Progenitor cell of endocrine pancreas (in vitro differentiated cells): ENCODE measurements around the gene ZNF536. TPM values are rescaled to one million over a fixed set of nuclear protein-coding genes. Genes with fewer than 3 reads are reported as not detected.
"Not testable (repeated sequence)": the region's sequence is repeated elsewhere in the genome, so short reads cannot be mapped to it uniquely, and the experiment has no call there.

Source experiments
- DNase-seq: peaks from one replicate; pipeline ENCODE4 v3.0.0; 2021; ENCODE audit warnings: low spot score; ENCODE audit not compliant: unreplicated experiment
- H3K27ac Mint-ChIP-seq: 2 replicates; pipeline ENCODE4 v1.8.0; 2021; ENCODE audit warnings: mild to moderate bottlenecking, moderate library complexity, mixed read lengths
- H3K27me3 Mint-ChIP-seq: 2 replicates; pipeline ENCODE4 v1.8.0; 2021; ENCODE audit warnings: mixed read lengths
- H3K36me3 Mint-ChIP-seq: 2 replicates; pipeline ENCODE4 v1.8.0; 2022; ENCODE audit warnings: mixed read lengths; ENCODE audit not compliant: insufficient read depth
- H3K4me1 Mint-ChIP-seq: 2 replicates; pipeline ENCODE4 v1.8.0; 2021; ENCODE audit warnings: low read depth, mixed read lengths
- H3K4me3 Mint-ChIP-seq: 2 replicates; pipeline ENCODE4 v1.8.0; 2021; ENCODE audit warnings: low read depth, mild to moderate bottlenecking, moderate library complexity, mixed read lengths
- H3K9me3 Mint-ChIP-seq: 2 replicates; pipeline ENCODE4 v1.8.0; 2021; ENCODE audit warnings: low read depth, mixed read lengths
- total RNA-seq: library from RNA; stranded (reverse); gene quantifications from 2 replicates; pipeline ENCODE4 v1.2.1, GENCODE V29; 2021
- TF ChIP-seq, protein P1 (sequence below): fragments of 200-600 bp; sonication (generic); IDR thresholded peaks from one replicate; pipeline ENCODE4 v1.5.0; 2021; ENCODE audit warnings: antibody characterized with exemption, mild to moderate bottlenecking; ENCODE audit not compliant: unreplicated experiment

ZNF536 gene
- total RNA-seq, 1 donor from 2014 or later = 2.0 TPM

DNA sequence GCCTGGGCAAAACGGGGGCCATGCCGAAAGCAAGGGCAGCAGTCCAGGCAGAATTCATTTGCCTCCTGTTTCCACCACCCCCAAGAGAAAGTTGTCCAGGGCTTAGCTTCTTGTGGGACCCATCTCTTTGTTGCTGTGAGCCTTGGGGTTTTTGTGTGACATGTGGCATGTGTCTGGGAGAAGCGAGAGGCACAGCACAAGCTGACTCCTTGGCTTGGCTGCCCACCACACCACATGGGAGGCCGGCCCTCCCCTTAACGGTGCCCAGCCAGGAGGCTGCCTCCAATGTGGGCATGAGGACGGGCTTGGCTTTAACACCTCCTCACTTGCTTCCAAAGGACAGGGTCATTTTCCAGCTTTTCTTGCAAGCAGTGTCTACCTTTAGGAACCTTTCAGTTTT is 81.6 kb downstream of the ZNF536 start:
- peaks cover 14% of the 10 kb centered on the region for H3K4me1 Mint-ChIP-seq
- TF ChIP-seq, protein P1, sequence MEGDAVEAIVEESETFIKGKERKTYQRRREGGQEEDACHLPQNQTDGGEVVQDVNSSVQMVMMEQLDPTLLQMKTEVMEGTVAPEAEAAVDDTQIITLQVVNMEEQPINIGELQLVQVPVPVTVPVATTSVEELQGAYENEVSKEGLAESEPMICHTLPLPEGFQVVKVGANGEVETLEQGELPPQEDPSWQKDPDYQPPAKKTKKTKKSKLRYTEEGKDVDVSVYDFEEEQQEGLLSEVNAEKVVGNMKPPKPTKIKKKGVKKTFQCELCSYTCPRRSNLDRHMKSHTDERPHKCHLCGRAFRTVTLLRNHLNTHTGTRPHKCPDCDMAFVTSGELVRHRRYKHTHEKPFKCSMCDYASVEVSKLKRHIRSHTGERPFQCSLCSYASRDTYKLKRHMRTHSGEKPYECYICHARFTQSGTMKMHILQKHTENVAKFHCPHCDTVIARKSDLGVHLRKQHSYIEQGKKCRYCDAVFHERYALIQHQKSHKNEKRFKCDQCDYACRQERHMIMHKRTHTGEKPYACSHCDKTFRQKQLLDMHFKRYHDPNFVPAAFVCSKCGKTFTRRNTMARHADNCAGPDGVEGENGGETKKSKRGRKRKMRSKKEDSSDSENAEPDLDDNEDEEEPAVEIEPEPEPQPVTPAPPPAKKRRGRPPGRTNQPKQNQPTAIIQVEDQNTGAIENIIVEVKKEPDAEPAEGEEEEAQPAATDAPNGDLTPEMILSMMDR = no peak
- peaks cover 19% of the 10 kb centered on the region for H3K27me3 Mint-ChIP-seq
- no peaks in the 10 kb centered on the region for H3K36me3 Mint-ChIP-seq
- no peak for DNase-seq
- no peak overlapping the region for H3K27ac Mint-ChIP-seq
- no peaks in the 10 kb centered on the region for H3K9me3 Mint-ChIP-seq
- no peak overlapping the region for H3K4me3 Mint-ChIP-seq

DNA sequence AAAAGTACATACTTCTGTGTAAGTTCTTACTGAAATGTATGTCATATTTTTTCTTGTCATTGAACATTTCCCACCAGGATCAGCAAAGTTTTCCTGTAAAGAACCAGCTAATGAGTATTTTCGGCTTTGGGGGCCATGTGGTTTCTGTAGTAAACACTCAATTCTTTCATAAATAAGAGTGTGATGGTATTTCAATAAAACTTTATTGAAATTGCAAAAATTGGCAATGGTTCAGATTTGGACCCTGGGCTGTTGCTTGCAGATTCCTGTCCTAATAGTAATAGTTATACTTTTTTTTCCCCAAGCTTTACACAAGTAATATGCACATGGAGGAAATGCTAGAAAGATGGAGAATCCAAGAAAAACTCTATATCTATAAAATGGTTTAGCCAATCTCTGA is 83.7 kb downstream of the ZNF536 start:
- no peak for DNase-seq
- Mint-ChIP-seq H3K27ac (no peak overlapping the region), H3K27me3 (peaks cover 12% of the 10 kb centered on the region), H3K4me1 (no peaks in the 10 kb centered on the region), H3K9me3 (no peaks in the 10 kb centered on the region), H3K4me3 (no peak overlapping the region), H3K36me3 (no peaks in the 10 kb centered on the region)
- TF ChIP-seq, protein P1 = no peak

DNA sequence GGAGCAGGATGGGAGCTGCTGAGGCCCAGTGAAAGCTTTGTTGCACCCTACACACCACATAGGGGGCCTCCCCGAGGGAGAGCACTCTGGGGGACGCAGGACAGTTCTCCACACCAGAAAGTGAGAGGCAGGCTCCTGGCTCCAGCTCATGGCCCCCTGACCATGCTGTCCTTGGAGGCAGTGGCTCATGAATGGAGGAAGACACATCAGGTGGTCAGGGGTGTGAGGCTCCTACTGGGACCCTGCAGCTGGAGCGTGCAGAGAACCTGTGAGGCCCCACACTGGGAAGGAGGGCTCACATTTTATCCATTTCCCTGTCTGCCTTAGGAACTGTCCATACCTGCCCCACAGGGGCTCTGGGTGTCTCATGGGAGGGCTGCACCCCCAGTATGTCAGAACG is 85.3 kb downstream of the ZNF536 start:
- H3K4me1 Mint-ChIP-seq = no peaks in the 10 kb centered on the region
- H3K27me3 Mint-ChIP-seq = peaks cover 8% of the 10 kb centered on the region
- H3K4me3 Mint-ChIP-seq = no peak overlapping the region
- H3K36me3 Mint-ChIP-seq = no peaks in the 10 kb centered on the region
- no peak for DNase-seq
- TF ChIP-seq, protein P1 = no peak
- no peak overlapping the region for H3K27ac Mint-ChIP-seq
- H3K9me3 Mint-ChIP-seq = no peaks in the 10 kb centered on the region

DNA sequence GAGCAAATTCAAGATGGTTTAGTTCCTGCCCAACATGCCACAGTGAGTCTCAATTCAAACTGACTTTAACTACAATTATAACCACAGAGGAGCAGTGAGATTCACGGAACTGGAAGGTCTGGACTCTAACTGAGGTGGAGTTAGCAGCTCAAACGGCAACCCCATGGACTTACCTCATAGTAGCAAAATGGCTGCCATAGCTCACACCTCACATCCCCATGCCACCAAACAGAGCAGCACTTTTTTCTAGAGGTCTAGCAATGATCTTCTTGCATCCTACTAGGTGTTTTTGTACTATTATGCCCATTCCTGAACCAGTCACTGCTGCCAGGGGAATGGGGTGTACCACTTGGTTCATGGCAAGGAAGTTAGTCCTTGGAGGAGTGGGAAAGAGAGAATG is 87.7 kb downstream of the ZNF536 start:
- no peak for DNase-seq
- Mint-ChIP-seq H3K36me3 (no peaks in the 10 kb centered on the region), H3K4me3 (no peak overlapping the region), H3K27ac (no peak overlapping the region), H3K27me3 (peaks cover 3% of the 10 kb centered on the region), H3K4me1 (no peaks in the 10 kb centered on the region), H3K9me3 (no peaks in the 10 kb centered on the region)
- TF ChIP-seq, protein P1 = no peak

DNA sequence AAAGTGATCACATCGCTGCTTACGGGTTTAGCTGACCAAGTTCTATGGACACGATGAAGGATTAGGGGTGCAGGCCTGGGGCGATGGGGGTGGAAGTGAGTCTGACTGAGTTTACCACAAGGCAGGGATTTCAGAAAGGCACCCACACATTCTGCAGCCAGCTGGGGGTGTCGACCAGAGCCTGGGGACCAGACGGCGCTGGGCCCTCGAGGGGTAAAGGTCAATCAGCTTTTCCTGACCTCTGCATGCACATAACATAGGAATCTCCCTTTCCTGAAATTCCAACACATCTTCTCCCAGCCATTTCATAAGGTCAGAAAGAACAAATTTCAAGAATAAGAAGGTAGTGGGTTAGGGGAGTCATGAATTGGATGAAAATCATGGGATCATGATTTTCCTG is 92.0 kb downstream of the ZNF536 start:
- H3K27me3 Mint-ChIP-seq = peaks cover 10% of the 10 kb centered on the region
- H3K4me1 Mint-ChIP-seq = no peaks in the 10 kb centered on the region
- DNase-seq = no peak
- TF ChIP-seq, protein P1 = no peak
- H3K4me3 Mint-ChIP-seq = no peak overlapping the region
- H3K36me3 Mint-ChIP-seq = no peaks in the 10 kb centered on the region
- no peaks in the 10 kb centered on the region for H3K9me3 Mint-ChIP-seq
- no peak overlapping the region for H3K27ac Mint-ChIP-seq

DNA sequence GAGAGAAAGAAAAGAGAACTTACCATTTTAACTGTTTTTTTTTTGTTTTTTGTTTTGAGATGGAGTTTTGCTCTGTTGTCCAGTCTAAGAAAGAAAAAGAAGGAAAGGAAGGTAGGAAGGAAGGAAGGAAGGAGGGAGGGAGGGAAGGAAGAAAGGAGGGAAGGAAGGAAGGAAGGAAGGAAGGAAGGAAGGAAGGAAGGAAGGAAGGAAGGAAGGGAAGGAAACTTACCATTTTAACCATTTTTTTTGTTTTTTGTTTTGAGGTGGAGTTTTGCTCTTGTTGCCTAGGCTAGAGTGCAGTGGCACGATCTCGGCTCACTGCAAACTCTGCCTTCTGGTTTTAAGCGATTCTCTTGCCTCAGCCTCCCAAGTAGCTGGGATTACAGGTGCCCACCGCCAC is 94.4 kb downstream of the ZNF536 start:
- H3K27ac Mint-ChIP-seq, H3K4me3 Mint-ChIP-seq, DNase-seq, H3K36me3 Mint-ChIP-seq, H3K4me1 Mint-ChIP-seq, H3K9me3 Mint-ChIP-seq: not testable (repeated sequence)
- H3K27me3 Mint-ChIP-seq = peaks cover 10% of the 10 kb centered on the region
